ENCODE results near the gene SHH. TPM values are rescaled to one million over a fixed set of nuclear protein-coding genes. Genes with fewer than 3 reads are reported as not detected.

SHH gene
- polyA plus RNA-seq, 3 donors = not detected

DNA sequence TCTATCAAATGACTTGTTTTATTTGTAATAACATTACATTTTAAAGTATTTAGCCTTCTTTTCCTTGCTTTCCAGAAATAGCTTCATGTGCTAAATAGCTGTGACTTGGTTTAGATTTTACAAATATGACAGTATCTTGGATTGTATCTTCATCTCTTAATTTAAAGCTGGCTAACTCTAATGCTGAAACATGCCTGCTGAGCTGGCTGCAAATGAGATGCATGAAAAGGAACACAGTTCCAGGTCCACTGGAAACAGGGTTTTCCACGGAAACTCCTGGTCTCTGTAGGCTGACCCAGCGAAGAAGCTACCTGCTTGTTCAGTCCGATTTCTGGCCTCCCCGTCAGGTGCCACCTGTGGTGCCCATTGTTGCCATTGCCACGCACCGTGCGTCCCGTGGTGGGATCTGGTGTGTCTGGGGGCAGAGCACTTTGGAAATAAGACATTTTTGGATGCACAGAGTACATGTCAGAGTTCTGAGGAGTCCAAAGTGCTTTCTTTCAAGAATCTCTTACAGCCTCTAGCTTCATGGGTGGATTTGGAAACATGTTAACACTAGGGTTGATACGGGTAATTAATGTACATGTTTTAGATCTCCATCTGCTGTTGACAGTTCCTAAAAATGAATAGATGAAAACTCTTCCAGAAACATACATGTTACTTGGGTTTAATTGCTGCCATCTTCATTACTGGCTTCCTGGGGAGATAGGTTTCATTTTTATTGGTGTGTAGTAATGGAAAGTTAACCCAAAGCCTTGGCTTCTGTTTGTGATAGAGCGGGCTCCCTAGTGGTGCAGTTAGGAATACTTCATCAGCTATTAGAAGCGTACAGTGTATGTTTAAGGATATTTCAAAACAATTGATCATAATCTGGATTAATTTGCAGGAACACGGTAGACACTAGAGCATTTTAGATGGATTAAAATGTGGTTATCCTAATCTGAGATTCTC, 45.0 kb downstream of the SHH start:
- H3K4me1 ChIP-seq (ENCODE audit: control insufficient read depth in 1 of 2, insufficient read depth in 2 of 2, low read length in 2 of 2) = peaks cover 43 to 46% of the 10 kb centered on the region in 2 donors
- H3K36me3 ChIP-seq (replicated peaks in 1 of 2; ENCODE audit: control insufficient read depth in 1 of 2, insufficient read depth in 2 of 2, low read length in 2 of 2) = peaks cover 55 to 82% of the 10 kb centered on the region in 2 donors
- Mint-ChIP-seq H3K36me3 (peaks cover 80 to 82% of the 10 kb centered on the region in 2 donors), H3K27ac (peak overlapping the region in 1 of 7 donors; percentile 15), H3K4me1 (peaks cover 42% of the 10 kb centered on the region), H3K27me3 (ENCODE audit: low read depth in 3 of 3) (no peaks in the 10 kb centered on the region), H3K4me3 (no peak overlapping the region), H3K9me3 (no peaks in the 10 kb centered on the region)
- H3K79me2 ChIP-seq (ENCODE audit: insufficient read depth, low read length) = peaks cover 72% of the 10 kb centered on the region
- peaks cover 89% of the 10 kb centered on the region for H4K20me1 ChIP-seq (ENCODE audit: insufficient read depth, low read length)
- H3K27me3 ChIP-seq (ENCODE audit: control insufficient read depth in 2 of 2, insufficient read depth in 2 of 2, low read length in 2 of 2) = no peaks in the 10 kb centered on the region
- H3K27ac ChIP-seq (ENCODE audit: low read depth in 1 of 2, low read length in 2 of 2) = peak overlapping the region in 1 of 2 donors; percentile 28
- WGBS (ENCODE audit: insufficient coverage) = 99% methylated on average over 10 of the region's 12 CpGs
- no peak for TF ChIP-seq CTCF (IDR thresholded peaks at IDR 0.05)
- H3K4me2 ChIP-seq (replicated peaks; ENCODE audit: extremely low read depth, low read length, poor library complexity, severe bottlenecking) = no peak overlapping the region
- no peak overlapping the region for H2AFZ ChIP-seq (ENCODE audit: insufficient read depth, low read depth, low read length, poor library complexity, severe bottlenecking)
- no peak overlapping the region for H3K9ac ChIP-seq (ENCODE audit: insufficient read depth, low read length, poor library complexity, severe bottlenecking)
- intact Hi-C loops (cut with micrococcal nuclease) = loop anchor here in 1 of 2 donors (10.0 kb wide), 1 partner anchor 842 kb away; no protein-coding TSS in a partner anchor
- DNase-seq = no peak
- no peaks in the 10 kb centered on the region for H3K9me3 ChIP-seq (replicated peaks in 1 of 2; ENCODE audit: control insufficient read depth in 1 of 2, insufficient read depth in 1 of 2, low read length in 2 of 2)
- H3K4me3 ChIP-seq (replicated peaks in 1 of 3; ENCODE audit: low read depth in 2 of 3, low read length in 3 of 3) = no peak overlapping the region

GRCh38 chr7:155766386-155766785, 45.9 kb downstream of the SHH start:
- H3K27ac ChIP-seq (ENCODE audit: low read depth in 1 of 2, low read length in 2 of 2) = no peak overlapping the region
- H3K4me2 ChIP-seq (replicated peaks; ENCODE audit: extremely low read depth, low read length, poor library complexity, severe bottlenecking) = no peak overlapping the region
- H3K36me3 Mint-ChIP-seq = peaks cover 75 to 78% of the 10 kb centered on the region in 2 donors
- H3K4me3 ChIP-seq (replicated peaks in 1 of 3; ENCODE audit: low read depth in 2 of 3, low read length in 3 of 3) = no peak overlapping the region
- no peak for TF ChIP-seq CTCF (IDR thresholded peaks at IDR 0.05)
- peaks cover 49 to 74% of the 10 kb centered on the region in 2 donors for H3K36me3 ChIP-seq (replicated peaks in 1 of 2; ENCODE audit: control insufficient read depth in 1 of 2, insufficient read depth in 2 of 2, low read length in 2 of 2)
- intact Hi-C loops (cut with micrococcal nuclease) = loop anchor here in 1 of 2 donors (10.0 kb wide), 1 partner anchor 842 kb away; no protein-coding TSS in a partner anchor
- H3K4me1 Mint-ChIP-seq = peaks cover 50% of the 10 kb centered on the region
- no peaks in the 10 kb centered on the region for H3K9me3 Mint-ChIP-seq
- H3K4me1 ChIP-seq (ENCODE audit: control insufficient read depth in 1 of 2, insufficient read depth in 2 of 2, low read length in 2 of 2) = peaks cover 52 to 55% of the 10 kb centered on the region in 2 donors
- H3K9ac ChIP-seq (ENCODE audit: insufficient read depth, low read length, poor library complexity, severe bottlenecking) = no peak overlapping the region
- no peak overlapping the region for H2AFZ ChIP-seq (ENCODE audit: insufficient read depth, low read depth, low read length, poor library complexity, severe bottlenecking)
- H3K9me3 ChIP-seq (replicated peaks in 1 of 2; ENCODE audit: control insufficient read depth in 1 of 2, insufficient read depth in 1 of 2, low read length in 2 of 2) = no peaks in the 10 kb centered on the region
- DNase-seq = no peak
- H4K20me1 ChIP-seq (ENCODE audit: insufficient read depth, low read length) = peaks cover 94% of the 10 kb centered on the region
- no peak overlapping the region for H3K4me3 Mint-ChIP-seq
- peaks cover 72% of the 10 kb centered on the region for H3K79me2 ChIP-seq (ENCODE audit: insufficient read depth, low read length)
- no peaks in the 10 kb centered on the region for H3K27me3 Mint-ChIP-seq (ENCODE audit: low read depth in 3 of 3)
- 99% methylated on average over 9 of the region's 12 CpGs for WGBS (ENCODE audit: insufficient coverage)
- H3K27ac Mint-ChIP-seq = no peak overlapping the region
- H3K27me3 ChIP-seq (ENCODE audit: control insufficient read depth in 2 of 2, insufficient read depth in 2 of 2, low read length in 2 of 2) = no peaks in the 10 kb centered on the region
